ENCODE measurements around the gene ENAH. TPM values are rescaled to one million over a fixed set of nuclear protein-coding genes. Genes with fewer than 3 reads are reported as not detected.

Gene ENAH
- total RNA-seq, result 85.6 TPM

GRCh38 chr1:225652729-225653462, at the start of gene ENAH:
ENAH (minus strand) TSS chr1:225653123; CDS start chr1:225652690, 433 bp downstream.

Other genes with a start within 250 kb of the ENAH start
- gene LBR, start 225.1 kb downstream of the ENAH start, total RNA-seq, result 71.5 TPM
- gene SRP9, start 124.7 kb upstream of the ENAH start, total RNA-seq, result 360 TPM
- 24.0 TPM for gene EPHX1, start 157.0 kb upstream of the ENAH start, total RNA-seq
- gene TMEM63A, start 229.3 kb upstream of the ENAH start, total RNA-seq, result 4.4 TPM
- 0.69 TPM for gene LEFTY1, start 236.0 kb upstream of the ENAH start, total RNA-seq